Natural killer cell (primary cell): Measurements from ENCODE around the gene LDHAL6B. TPM values are rescaled to one million over a fixed set of nuclear protein-coding genes. Genes with fewer than 3 reads are reported as not detected.
A peak's percentile ranks its signal among the peaks of the same experiment; 100 is the strongest.

Experiments used
- ATAC-seq, 3 donors: fragments of 150-1000 bp in 2 of 3; fragments of 200-7000 bp in 1 of 3; cut with Tn5 transposase; 1 replicate in 1 of 3; 2 replicates in 2 of 3; pipeline ENCODE4 v1.10.0; 2021; ENCODE audit warnings: mild to moderate bottlenecking in 2 of 3, moderate library complexity in 2 of 3
- DNase-seq, 2 donors: peaks; one replicate each; pipeline versions ENCODE4 v3.0.0 to v3.0.0-alpha.2; 2013 to 2021; ENCODE audit warnings: mixed read lengths in 1 of 2
- H3K27ac ChIP-seq: one replicate; pipeline ENCODE4 v1.5.1; 2013; ENCODE audit warnings: mild to moderate bottlenecking, low read length
- H3K27me3 ChIP-seq: one replicate; pipeline ENCODE4 v1.6.1; 2013; ENCODE audit warnings: low read length; ENCODE audit not compliant: control insufficient read depth, insufficient read depth
- H3K36me3 ChIP-seq: one replicate; pipeline ENCODE4 v1.6.1; 2013; ENCODE audit warnings: low read length; ENCODE audit not compliant: control insufficient read depth, insufficient read depth
- H3K4me1 ChIP-seq: one replicate; pipeline ENCODE4 v1.6.1; 2013; ENCODE audit warnings: low read length; ENCODE audit not compliant: control insufficient read depth, insufficient read depth
- H3K4me3 ChIP-seq: one replicate; pipeline ENCODE4 v1.5.1; 2013; ENCODE audit warnings: low read length
- H3K9me3 ChIP-seq: one replicate; pipeline ENCODE4 v1.6.1; 2013; ENCODE audit warnings: low read length; ENCODE audit not compliant: control insufficient read depth, insufficient read depth
- H3K27ac Mint-ChIP-seq, 2 donors: one replicate each; pipeline ENCODE4 v1.8.0; 2022; ENCODE audit warnings: mild to moderate bottlenecking in 2 of 2, mixed read lengths in 2 of 2, moderate library complexity in 1 of 2
- H3K27me3 Mint-ChIP-seq, 2 donors: one replicate each; pipeline ENCODE4 v1.8.0; 2022; ENCODE audit warnings: low read depth in 2 of 2, mixed read lengths in 2 of 2
- H3K36me3 Mint-ChIP-seq: one replicate; pipeline ENCODE4 v1.8.0; 2022; ENCODE audit warnings: mixed read lengths
- H3K4me1 Mint-ChIP-seq, 2 donors: one replicate each; pipeline ENCODE4 v1.8.0; 2022; ENCODE audit warnings: mixed read lengths in 2 of 2
- H3K4me3 Mint-ChIP-seq: one replicate; pipeline ENCODE4 v1.8.0; 2022; ENCODE audit warnings: mild to moderate bottlenecking, moderate library complexity, mixed read lengths
- H3K9me3 Mint-ChIP-seq, 2 donors: one replicate each; pipeline ENCODE4 v1.8.0; 2022; ENCODE audit warnings: mixed read lengths in 2 of 2
- WGBS: methylation state at CpG from one replicate; pipeline ENCODE4 v1.1.7; 2013; ENCODE audit warnings: missing lambda C conversion rate; ENCODE audit not compliant: insufficient coverage; 5-methylcytosine and 5-hydroxymethylcytosine counted together
- intact Hi-C: fragments of 100-400 bp; cut with micrococcal nuclease; formaldehyde crosslinking; loops from one replicate; pipeline ENCODE4 v1.14.2; 2022
- total RNA-seq, 4 donors: library from RNA; stranded (reverse); fragments of 120-200 nt in 1 of 4; gene quantifications; one replicate each; pipeline versions ENCODE4 v1.2.3 to v1.2.4, GENCODE V29; 2013 to 2022
- TF ChIP-seq, protein P1 (sequence below): fragments of 200-600 bp; IDR thresholded peaks from one replicate; pipeline ENCODE4 v1.8.0; 2022; ENCODE audit warnings: antibody characterized with exemption

LDHAL6B gene
- total RNA-seq, 3 donors from 2014 or later (not counting 1 experiment from before 2014, with no cell fraction given), result not detected

DNA sequence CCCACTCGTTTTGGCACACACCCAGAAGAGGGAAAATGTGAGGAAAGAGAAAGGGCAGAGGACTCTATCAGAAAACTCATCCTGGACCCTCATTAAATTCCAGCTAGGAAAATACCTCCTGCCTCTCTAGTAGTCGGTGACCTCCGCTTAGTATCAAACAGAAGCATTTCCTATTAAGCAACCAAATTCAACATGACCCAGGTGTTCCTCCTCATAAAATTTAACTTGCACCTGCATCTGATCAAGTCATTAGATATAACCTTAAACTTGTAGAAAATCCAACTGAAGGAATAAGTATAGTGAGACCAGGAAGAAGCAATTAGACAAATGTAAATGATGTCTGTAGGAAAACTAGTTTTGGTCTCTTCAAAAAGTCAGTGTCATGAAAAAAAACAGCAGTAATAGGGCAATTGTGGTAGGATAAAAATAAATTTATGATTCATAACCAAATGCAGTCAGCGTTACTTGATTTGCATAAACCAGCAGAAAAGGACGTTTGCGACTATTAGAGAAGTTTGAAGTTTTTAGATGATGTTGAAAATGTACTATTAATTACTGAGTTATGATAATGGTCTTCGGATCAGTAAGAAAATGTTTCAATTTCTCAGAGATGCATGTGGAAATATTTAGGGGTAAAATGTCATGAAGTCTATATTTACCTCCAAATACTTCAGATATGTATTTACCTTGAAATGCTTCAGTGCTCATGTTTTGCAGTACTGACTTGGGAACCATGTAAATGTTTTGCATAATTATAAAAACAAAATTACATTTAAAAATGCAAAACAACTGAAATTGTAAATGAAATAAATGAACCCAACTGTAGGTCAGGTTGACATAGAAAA is 44.6 kb downstream of the LDHAL6B start:
- no peak for ATAC-seq
- Histone ChIP-seq H3K27ac (no peak overlapping the region), H3K4me3 (no peak overlapping the region), H3K36me3 (no peaks in the 10 kb centered on the region), H3K27me3 (no peaks in the 10 kb centered on the region), H3K4me1 (peaks cover 12% of the 10 kb centered on the region), H3K9me3 (no peaks in the 10 kb centered on the region)
- Mint-ChIP-seq H3K4me3 (no peak overlapping the region), H3K4me1 (peaks cover 16 to 22% of the 10 kb centered on the region in 2 donors), H3K36me3 (no peaks in the 10 kb centered on the region), H3K9me3 (no peaks in the 10 kb centered on the region), H3K27ac (peak overlapping the region in 1 of 2 donors; percentile 2), H3K27me3 (no peaks in the 10 kb centered on the region)
- intact Hi-C loops, result no loop called here
- TF ChIP-seq, protein P1, sequence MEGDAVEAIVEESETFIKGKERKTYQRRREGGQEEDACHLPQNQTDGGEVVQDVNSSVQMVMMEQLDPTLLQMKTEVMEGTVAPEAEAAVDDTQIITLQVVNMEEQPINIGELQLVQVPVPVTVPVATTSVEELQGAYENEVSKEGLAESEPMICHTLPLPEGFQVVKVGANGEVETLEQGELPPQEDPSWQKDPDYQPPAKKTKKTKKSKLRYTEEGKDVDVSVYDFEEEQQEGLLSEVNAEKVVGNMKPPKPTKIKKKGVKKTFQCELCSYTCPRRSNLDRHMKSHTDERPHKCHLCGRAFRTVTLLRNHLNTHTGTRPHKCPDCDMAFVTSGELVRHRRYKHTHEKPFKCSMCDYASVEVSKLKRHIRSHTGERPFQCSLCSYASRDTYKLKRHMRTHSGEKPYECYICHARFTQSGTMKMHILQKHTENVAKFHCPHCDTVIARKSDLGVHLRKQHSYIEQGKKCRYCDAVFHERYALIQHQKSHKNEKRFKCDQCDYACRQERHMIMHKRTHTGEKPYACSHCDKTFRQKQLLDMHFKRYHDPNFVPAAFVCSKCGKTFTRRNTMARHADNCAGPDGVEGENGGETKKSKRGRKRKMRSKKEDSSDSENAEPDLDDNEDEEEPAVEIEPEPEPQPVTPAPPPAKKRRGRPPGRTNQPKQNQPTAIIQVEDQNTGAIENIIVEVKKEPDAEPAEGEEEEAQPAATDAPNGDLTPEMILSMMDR, result no peak
- 50% methylated on average over 5 of the region's 7 CpGs for WGBS
- no peak for DNase-seq

DNA sequence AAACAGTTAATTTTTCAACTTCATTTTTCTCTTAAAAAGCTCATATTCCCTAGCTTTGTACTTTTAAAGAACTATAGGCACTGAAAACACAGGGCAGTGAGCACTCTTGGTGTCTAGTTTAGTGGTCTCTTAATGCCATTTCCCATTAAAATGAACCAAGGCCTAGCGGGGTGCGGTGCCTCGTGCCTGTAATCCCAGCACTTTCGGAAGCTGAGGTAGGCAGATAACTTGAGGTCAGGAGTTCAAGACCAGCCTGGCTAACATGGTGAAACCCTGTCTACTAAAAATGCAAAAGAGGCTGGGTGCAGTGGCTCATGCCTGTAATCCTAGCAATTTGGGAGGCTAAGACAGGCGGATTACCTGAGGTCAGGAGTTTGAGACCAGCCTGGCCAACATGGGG is 45.5 kb downstream of the LDHAL6B start:
- H3K4me1 Mint-ChIP-seq, result peaks cover 24 to 30% of the 10 kb centered on the region in 2 donors
- no peak overlapping the region for H3K27ac Mint-ChIP-seq
- Histone ChIP-seq H3K9me3 (no peaks in the 10 kb centered on the region), H3K36me3 (no peaks in the 10 kb centered on the region), H3K27ac (no peak overlapping the region), H3K27me3 (no peaks in the 10 kb centered on the region), H3K4me1 (peaks cover 12% of the 10 kb centered on the region), H3K4me3 (no peak overlapping the region)
- ATAC-seq, result no peak
- no peaks in the 10 kb centered on the region for H3K9me3 Mint-ChIP-seq
- intact Hi-C loops, result no loop called here
- H3K27me3 Mint-ChIP-seq, result no peaks in the 10 kb centered on the region
- no peaks in the 10 kb centered on the region for H3K36me3 Mint-ChIP-seq
- DNase-seq, result no peak
- 96% methylated on average over 5 of the region's 5 CpGs for WGBS
- TF ChIP-seq, protein P1, result no peak
- H3K4me3 Mint-ChIP-seq, result no peak overlapping the region

DNA sequence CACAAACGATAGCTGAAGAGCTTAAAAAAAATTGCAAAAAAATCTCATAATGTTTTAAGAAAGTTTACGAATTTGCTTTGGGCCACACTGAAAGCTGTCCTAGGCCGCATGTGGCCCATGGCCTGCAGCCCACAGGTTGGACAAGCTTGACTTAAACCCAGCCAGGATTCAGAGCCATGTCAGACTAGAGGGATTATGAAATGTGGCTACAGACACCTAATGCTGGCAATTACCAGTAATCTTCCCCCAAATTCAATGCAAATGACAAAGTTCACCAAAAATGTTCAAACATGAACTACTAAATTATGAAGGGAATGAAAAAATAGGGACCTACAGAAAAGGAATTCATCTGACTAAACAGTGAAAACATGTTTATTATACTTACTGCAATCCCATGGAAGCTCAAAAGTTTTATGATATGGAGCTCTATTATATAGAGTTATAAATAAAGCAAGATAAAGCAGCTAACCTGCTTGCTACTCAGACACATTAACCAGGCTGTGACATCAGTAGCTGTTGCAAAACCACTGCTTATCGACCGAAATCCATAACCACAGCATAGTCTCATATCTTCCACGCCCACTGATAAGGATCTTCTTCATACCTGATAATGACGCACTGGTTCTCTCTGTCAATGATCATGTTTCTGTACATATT is 49.2 kb downstream of the LDHAL6B start:
- Histone ChIP-seq H3K27me3 (no peaks in the 10 kb centered on the region), H3K9me3 (no peaks in the 10 kb centered on the region), H3K27ac (no peak overlapping the region), H3K4me3 (no peak overlapping the region), H3K4me1 (peaks cover under 1% of the 10 kb centered on the region), H3K36me3 (no peaks in the 10 kb centered on the region)
- TF ChIP-seq, protein P1, result no peak
- Mint-ChIP-seq H3K4me1 (peaks cover 19 to 21% of the 10 kb centered on the region in 2 donors), H3K27ac (no peak overlapping the region), H3K9me3 (no peaks in the 10 kb centered on the region), H3K36me3 (no peaks in the 10 kb centered on the region), H3K4me3 (no peak overlapping the region), H3K27me3 (no peaks in the 10 kb centered on the region)
- ATAC-seq (peak in 2 of 3 donors; percentile 63 to 71), DNase-seq (peak in 1 of 2 donors; percentile 48)
- WGBS, result 58% methylated on average over 6 of the region's 7 CpGs
- intact Hi-C loops, result no loop called here
